CD4-positive, alpha-beta memory T cell (primary cell): ENCODE measurements around the gene MIR17HG. TPM values are rescaled to one million over a fixed set of nuclear protein-coding genes. Genes with fewer than 3 reads are reported as not detected.

Source experiments
- CTCF ChIA-PET: fragments of 350-600 bp; sonication (Branson Sonifier 250); formaldehyde crosslinking; loops from one replicate; lab custom pipeline; 2021; ENCODE audit warnings: inconsistent platforms; ENCODE audit not compliant: partially characterized antibody; lab: Charles Lee
- POLR2A ChIA-PET: fragments of 350-600 bp; sonication (Branson Sonifier 250); formaldehyde crosslinking; loops from one replicate; lab custom pipeline; 2021; ENCODE audit not compliant: partially characterized antibody; lab: Charles Lee
- DNase-seq, 5 donors: peaks; one replicate each; pipeline versions ENCODE4 v3.0.0 to v3.0.0-alpha.2; 2020 to 2022; ENCODE audit warnings: mixed read lengths in 1 of 5
- H3K27ac ChIP-seq: one replicate; pipeline ENCODE4 v1.7.0; 2013; ENCODE audit warnings: low read depth, low read length
- H3K27me3 ChIP-seq: 2 replicates; pipeline ENCODE4 v1.7.0; 2013; ENCODE audit warnings: mild to moderate bottlenecking, low read length, moderate library complexity; ENCODE audit not compliant: insufficient read depth
- H3K36me3 ChIP-seq: 2 replicates; pipeline ENCODE4 v1.7.0; 2013; ENCODE audit warnings: mild to moderate bottlenecking, low read length, moderate library complexity; ENCODE audit not compliant: insufficient read depth
- H3K4me1 ChIP-seq: 2 replicates; pipeline ENCODE4 v1.7.0; 2013; ENCODE audit warnings: mild to moderate bottlenecking, low read length, moderate library complexity; ENCODE audit not compliant: insufficient read depth
- H3K4me3 ChIP-seq, 2 donors: one replicate each; pipeline ENCODE4 v1.7.0; 2013; ENCODE audit warnings: low read length in 2 of 2, mild to moderate bottlenecking in 1 of 2
- H3K9me3 ChIP-seq, 2 donors: one replicate each; pipeline ENCODE4 v1.7.0; 2013; ENCODE audit warnings: low read length in 2 of 2, control low read depth in 1 of 2; ENCODE audit not compliant: control insufficient read depth in 1 of 2
- H3K27ac Mint-ChIP-seq, 7 donors: one replicate each; pipeline ENCODE4 v1.8.0; 2020 to 2021; ENCODE audit warnings: mixed read lengths in 7 of 7, mild to moderate bottlenecking in 6 of 7, inconsistent platforms in 3 of 7, moderate library complexity in 3 of 7
- H3K27me3 Mint-ChIP-seq, 2 donors: one replicate each; pipeline ENCODE4 v1.8.0; 2020 to 2021; ENCODE audit warnings: mixed read lengths in 2 of 2
- H3K36me3 Mint-ChIP-seq, 2 donors: one replicate each; pipeline ENCODE4 v1.8.0; 2020 to 2021; ENCODE audit warnings: mixed read lengths in 2 of 2, inconsistent platforms in 1 of 2, mild to moderate bottlenecking in 1 of 2
- H3K4me1 Mint-ChIP-seq, 4 donors: one replicate each; pipeline ENCODE4 v1.8.0; 2020 to 2021; ENCODE audit warnings: mixed read lengths in 4 of 4, mild to moderate bottlenecking in 1 of 4
- H3K4me3 Mint-ChIP-seq, 8 donors: one replicate each; pipeline ENCODE4 v1.8.0; 2020 to 2021; ENCODE audit warnings: mixed read lengths in 8 of 8, mild to moderate bottlenecking in 7 of 8, moderate library complexity in 6 of 8, inconsistent platforms in 3 of 8
- H3K9me3 Mint-ChIP-seq, 8 donors: one replicate each; pipeline ENCODE4 v1.8.0; 2020 to 2021; ENCODE audit warnings: mixed read lengths in 8 of 8, mild to moderate bottlenecking in 5 of 8, inconsistent platforms in 3 of 8, moderate library complexity in 1 of 8
- intact Hi-C: fragments of 100-400 bp; cut with micrococcal nuclease; formaldehyde crosslinking; loops from one replicate; pipeline ENCODE4 v1.15.1; 2023
- polyA plus RNA-seq, 2 donors: library from polyadenylated mRNA; unstranded; fragments of 300-500 nt; fragmentation: Illumina TruSeq; gene quantifications; one replicate each; pipeline ENCODE4 v1.2.3, GENCODE V29; 2021
- total RNA-seq, 2 experiments: library from RNA; stranded (reverse); gene quantifications; one replicate each; pipeline ENCODE4 v1.2.3, GENCODE V29; 2021

Gene MIR17HG
- total RNA-seq (10 to 100 TPM; 12.7 to 13.2 TPM), polyA plus RNA-seq (under 1 TPM; 0.18 to 0.71 TPM)

DNA sequence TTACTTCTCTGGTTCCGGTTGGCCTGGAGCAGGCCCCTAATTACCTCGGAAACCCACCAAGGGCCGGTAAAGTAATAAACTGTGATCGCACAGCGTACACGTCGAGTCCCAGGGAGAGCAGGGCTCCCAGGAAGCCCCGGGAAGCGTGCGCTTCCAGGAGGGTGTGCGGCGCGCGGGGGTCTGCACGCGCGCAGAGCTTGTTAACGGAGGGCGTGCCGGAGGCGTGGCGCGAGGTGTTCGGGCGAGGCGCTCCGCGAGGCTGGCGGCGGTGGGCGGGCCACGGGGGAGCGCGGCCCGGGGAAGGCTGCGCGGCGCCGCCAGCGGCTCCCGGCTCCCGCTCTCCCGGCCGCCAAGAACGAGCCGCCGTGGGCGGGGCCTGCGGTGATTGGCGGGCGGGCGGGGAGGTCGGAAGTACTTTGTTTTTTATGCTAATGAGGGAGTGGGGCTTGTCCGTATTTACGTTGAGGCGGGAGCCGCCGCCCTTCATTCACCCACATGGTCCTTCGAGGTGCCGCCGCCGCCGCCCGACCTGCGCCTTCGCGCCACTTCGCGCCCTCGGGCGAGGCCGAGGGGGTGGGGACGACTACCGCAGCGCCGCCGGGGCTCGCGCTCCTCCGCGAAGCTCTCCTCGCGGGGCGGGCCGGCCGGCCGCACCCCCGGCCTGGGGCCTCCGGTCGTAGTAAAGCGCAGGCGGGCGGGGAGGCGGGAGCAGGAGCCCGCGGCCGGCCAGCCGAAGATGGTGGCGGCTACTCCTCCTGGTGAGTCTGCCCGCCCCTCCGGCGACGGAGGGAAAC lies at the start of gene MIR17HG:
TSS of gene MIR17HG (plus strand) at position 486 of the 794 bp plus-strand sequence.
- Mint-ChIP-seq H3K27ac (peak within 1 kb of the TSS; percentile 89 to 98 (median 93)), H3K4me3 (peak within 1 kb of the TSS; percentile 92 to 99 (median 94)), H3K36me3 (peaks cover 12 to 34% of the 10 kb centered on the region in 2 donors), H3K4me1 (peaks cover 20 to 40% (median 25%) of the 10 kb centered on the region in 4 donors), H3K27me3 (peaks cover 0 to 4% of the 10 kb centered on the region in 2 donors), H3K9me3 (no peaks in the 10 kb centered on the region)
- H3K27ac ChIP-seq, result peak within 1 kb of the TSS; percentile 64
- peak; percentile 83 to 86 (median 84) for DNase-seq
- peaks cover 17% of the 10 kb centered on the region for H3K36me3 ChIP-seq
- POLR2A ChIA-PET, result interaction anchor here (0.9 to 1.9 kb wide), 6 partner anchors 9 to 51 kb away, joined by 3 to 6 read pairs (median 4); partner anchors contain the start of gene GPC5
- H3K4me1 ChIP-seq, result peaks cover 39% of the 10 kb centered on the region
- peak within 1 kb of the TSS in 1 of 2 donors; percentile 66 for H3K4me3 ChIP-seq
- intact Hi-C loops, result loop anchor here (2.0 kb wide), 1 partner anchor 213 kb away; no protein-coding TSS in a partner anchor
- no peaks in the 10 kb centered on the region for H3K27me3 ChIP-seq
- CTCF ChIA-PET, result interaction anchor here (0.6 to 2.0 kb wide), 2 partner anchors 28 to 34 kb away, joined by 3 to 10 read pairs; no protein-coding TSS in a partner anchor
- H3K9me3 ChIP-seq, result no peaks in the 10 kb centered on the region

DNA sequence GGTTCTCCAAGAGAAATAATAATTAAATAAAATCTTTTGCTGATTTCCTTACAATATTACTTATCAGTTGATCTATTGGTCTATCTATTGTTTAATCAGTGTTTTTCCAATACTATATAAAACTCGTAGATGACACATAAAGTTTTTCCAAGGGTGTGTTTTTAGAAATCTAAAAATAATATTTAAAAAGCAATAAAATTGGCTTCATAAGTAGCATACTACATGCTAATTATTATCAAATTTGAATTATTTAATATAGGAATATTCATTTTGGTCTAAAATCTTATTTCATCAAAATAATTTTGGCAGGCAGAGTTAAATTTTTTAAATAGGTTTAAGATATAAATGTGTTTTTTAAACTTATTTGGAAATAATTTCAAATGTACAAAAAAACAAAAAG lies 49.4 kb upstream of the MIR17HG start:
- peaks cover 2% of the 10 kb centered on the region in 2 donors for H3K27me3 Mint-ChIP-seq
- no peaks in the 10 kb centered on the region for H3K9me3 ChIP-seq
- H3K36me3 ChIP-seq, result no peaks in the 10 kb centered on the region
- H3K27ac Mint-ChIP-seq, result no peak overlapping the region
- no peaks in the 10 kb centered on the region for H3K4me1 ChIP-seq
- H3K4me3 ChIP-seq, result no peak overlapping the region
- intact Hi-C loops, result no loop called here
- no peak overlapping the region for H3K27ac ChIP-seq
- no peaks in the 10 kb centered on the region for H3K36me3 Mint-ChIP-seq
- no peaks in the 10 kb centered on the region for H3K4me1 Mint-ChIP-seq
- DNase-seq, result no peak
- CTCF ChIA-PET, result interaction anchor here (1.0 kb wide), 1 partner anchor 14 kb away, joined by 3 read pairs; no protein-coding TSS in a partner anchor
- no peaks in the 10 kb centered on the region for H3K27me3 ChIP-seq
- H3K4me3 Mint-ChIP-seq, result no peak overlapping the region
- H3K9me3 Mint-ChIP-seq, result no peaks in the 10 kb centered on the region
- POLR2A ChIA-PET, result no interaction called here

DNA sequence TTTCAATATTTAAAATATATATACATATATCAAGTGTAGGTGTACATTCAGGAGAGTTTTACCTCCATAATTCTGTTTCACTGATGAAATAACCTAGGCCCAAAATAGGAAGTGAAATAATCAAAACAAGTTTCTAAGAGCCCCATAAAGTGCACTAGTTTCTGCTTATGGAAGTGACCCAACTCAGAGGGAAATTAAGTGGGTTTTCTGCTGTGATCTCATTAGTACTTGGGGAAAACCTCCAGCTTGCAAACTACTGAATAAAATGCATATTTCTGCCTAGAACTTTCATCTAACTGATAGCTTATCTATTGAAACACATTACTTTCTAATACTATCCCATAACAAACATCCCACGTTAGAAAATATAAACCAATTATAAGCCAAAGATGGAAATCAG lies 45.4 kb upstream of the MIR17HG start:
- POLR2A ChIA-PET, result no interaction called here

DNA sequence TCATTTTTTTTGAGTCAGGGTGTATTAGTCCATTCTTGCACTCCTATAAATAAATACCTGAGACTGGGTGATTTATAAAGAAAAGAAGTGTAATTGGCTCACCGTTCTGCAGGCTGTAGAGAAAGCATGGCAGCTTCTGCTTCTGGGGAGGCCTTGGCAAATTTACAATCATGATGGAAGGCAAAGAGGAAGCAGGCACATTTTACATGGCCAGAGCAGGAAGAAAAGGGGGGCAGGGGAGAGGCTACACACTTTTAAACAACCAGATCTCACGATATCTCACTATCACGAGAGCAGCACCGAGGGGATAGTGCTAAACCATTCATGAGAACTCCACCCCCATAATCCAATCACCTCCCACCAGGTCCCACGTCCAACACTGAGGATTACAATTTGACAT lies 44.5 kb upstream of the MIR17HG start:
- Mint-ChIP-seq H3K4me3 (no peak overlapping the region), H3K27ac (no peak overlapping the region), H3K27me3 (peaks cover 0 to 1% of the 10 kb centered on the region in 2 donors), H3K9me3 (no peaks in the 10 kb centered on the region), H3K4me1 (no peaks in the 10 kb centered on the region), H3K36me3 (no peaks in the 10 kb centered on the region)
- H3K4me3 ChIP-seq, result no peak overlapping the region
- intact Hi-C loops, result no loop called here
- ChIA-PET POLR2A (no interaction called here), CTCF (interaction anchor here (1.2 kb wide), 1 partner anchor 11 kb away, joined by 3 read pairs; no protein-coding TSS in a partner anchor)
- no peaks in the 10 kb centered on the region for H3K9me3 ChIP-seq
- DNase-seq, result no peak
- no peak overlapping the region for H3K27ac ChIP-seq
- no peaks in the 10 kb centered on the region for H3K36me3 ChIP-seq
- H3K27me3 ChIP-seq, result no peaks in the 10 kb centered on the region
- no peaks in the 10 kb centered on the region for H3K4me1 ChIP-seq

More for the DNA sequence above, 45.4 kb upstream of the MIR17HG start:
- H3K9me3 Mint-ChIP-seq, result no peaks in the 10 kb centered on the region
- no peak overlapping the region for H3K4me3 Mint-ChIP-seq
- no peak overlapping the region for H3K27ac Mint-ChIP-seq
- intact Hi-C loops, result no loop called here
- no peak overlapping the region for H3K4me3 ChIP-seq
- CTCF ChIA-PET, result interaction anchor here (1.2 kb wide), 2 partner anchors 9 to 11 kb away, joined by 3 read pairs; no protein-coding TSS in a partner anchor
- no peaks in the 10 kb centered on the region for H3K36me3 Mint-ChIP-seq
- H3K9me3 ChIP-seq, result no peaks in the 10 kb centered on the region
- no peaks in the 10 kb centered on the region for H3K27me3 ChIP-seq
- H3K4me1 Mint-ChIP-seq, result no peaks in the 10 kb centered on the region
- DNase-seq, result no peak
- H3K27ac ChIP-seq, result no peak overlapping the region
- H3K27me3 Mint-ChIP-seq, result no peaks in the 10 kb centered on the region
- no peaks in the 10 kb centered on the region for H3K4me1 ChIP-seq
- no peaks in the 10 kb centered on the region for H3K36me3 ChIP-seq

DNA sequence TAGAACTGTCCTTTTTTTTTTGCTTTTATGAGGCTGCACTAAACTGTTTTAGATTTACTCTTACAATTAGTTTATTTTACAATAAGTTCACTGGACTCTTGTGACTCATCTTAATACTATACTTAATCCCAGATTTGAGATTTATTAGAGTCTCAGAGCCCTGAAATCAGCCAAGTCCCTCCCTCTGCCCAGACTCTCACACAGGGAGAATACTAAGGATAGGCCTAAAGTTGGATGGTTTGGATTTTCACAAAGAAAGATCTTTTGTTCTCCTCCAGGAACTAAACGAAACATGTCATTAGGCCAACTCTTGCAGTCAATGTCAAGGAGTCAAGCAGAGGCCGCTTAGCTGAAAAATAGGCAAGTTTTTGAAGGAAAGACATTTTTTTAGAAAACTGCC lies 42.7 kb upstream of the MIR17HG start:
- H3K9me3 Mint-ChIP-seq, result no peaks in the 10 kb centered on the region
- Histone ChIP-seq H3K27me3 (no peaks in the 10 kb centered on the region), H3K27ac (no peak overlapping the region), H3K4me1 (no peaks in the 10 kb centered on the region), H3K36me3 (no peaks in the 10 kb centered on the region), H3K9me3 (no peaks in the 10 kb centered on the region), H3K4me3 (no peak overlapping the region)
- no peak for DNase-seq
- no peaks in the 10 kb centered on the region for H3K4me1 Mint-ChIP-seq
- intact Hi-C loops, result no loop called here
- no peaks in the 10 kb centered on the region for H3K36me3 Mint-ChIP-seq
- ChIA-PET CTCF (interaction anchor here (1.4 kb wide), 1 partner anchor 8 kb away, joined by 3 read pairs; no protein-coding TSS in a partner anchor), POLR2A (no interaction called here)
- no peak overlapping the region for H3K27ac Mint-ChIP-seq
- no peak overlapping the region for H3K4me3 Mint-ChIP-seq
- peaks cover 0 to 1% of the 10 kb centered on the region in 2 donors for H3K27me3 Mint-ChIP-seq

DNA sequence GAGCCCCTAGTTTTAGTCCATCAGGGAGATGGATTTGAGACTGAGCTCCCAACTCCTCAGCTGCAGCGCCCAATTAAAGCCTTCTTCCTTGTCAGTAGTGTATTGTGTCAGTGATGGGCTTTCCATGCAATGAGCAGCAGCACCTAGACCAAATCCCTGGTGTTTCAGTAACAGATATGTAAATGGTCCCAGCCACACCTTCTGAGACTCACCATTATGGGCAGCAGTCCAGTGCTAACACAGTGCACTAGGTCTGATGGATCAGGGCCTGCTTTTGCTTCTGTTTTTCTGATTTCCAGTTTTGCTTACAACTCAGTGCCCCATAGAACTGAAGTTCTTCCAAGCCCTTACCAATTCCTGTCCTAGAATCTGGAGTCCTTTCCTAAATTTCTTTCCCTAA lies 41.8 kb upstream of the MIR17HG start:
- ChIA-PET CTCF (no interaction called here), POLR2A (no interaction called here)
- peaks cover 0 to 1% of the 10 kb centered on the region in 2 donors for H3K27me3 Mint-ChIP-seq

DNA sequence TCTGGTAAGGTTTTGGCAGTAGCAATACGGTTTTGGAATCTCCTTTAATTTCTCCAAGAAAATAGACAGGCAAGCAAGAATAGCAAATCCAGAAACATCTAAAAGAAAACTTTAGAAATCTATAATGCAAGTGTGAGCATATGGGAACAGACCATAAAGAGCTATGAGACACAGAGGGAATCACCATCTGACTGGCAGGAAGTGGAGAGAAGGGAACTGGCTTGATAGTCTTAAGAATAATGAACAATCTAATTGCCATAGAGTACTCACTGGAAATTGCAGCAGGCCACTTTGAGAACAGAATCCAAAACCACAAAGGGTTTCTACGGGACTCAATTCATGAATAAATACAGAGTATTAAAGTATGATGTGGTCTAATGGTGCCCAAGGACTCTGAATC lies 39.6 kb upstream of the MIR17HG start:
- no peak overlapping the region for H3K27ac Mint-ChIP-seq
- no peak overlapping the region for H3K4me3 Mint-ChIP-seq
- no peak for DNase-seq
- no peaks in the 10 kb centered on the region for H3K36me3 ChIP-seq
- H3K27me3 ChIP-seq, result no peaks in the 10 kb centered on the region
- POLR2A ChIA-PET, result no interaction called here
- peaks cover 0 to under 1% (median 0%) of the 10 kb centered on the region in 4 donors for H3K4me1 Mint-ChIP-seq
- H3K4me1 ChIP-seq, result no peaks in the 10 kb centered on the region
- no peaks in the 10 kb centered on the region for H3K36me3 Mint-ChIP-seq
- H3K9me3 ChIP-seq, result no peaks in the 10 kb centered on the region
- H3K27me3 Mint-ChIP-seq, result peaks cover 2% of the 10 kb centered on the region in 2 donors
- no peak overlapping the region for H3K4me3 ChIP-seq
- intact Hi-C loops, result no loop called here
- no peaks in the 10 kb centered on the region for H3K9me3 Mint-ChIP-seq
- CTCF ChIA-PET, result interaction anchor here (0.7 kb wide), 1 partner anchor 290 kb away, joined by 4 read pairs; no protein-coding TSS in a partner anchor
- H3K27ac ChIP-seq, result no peak overlapping the region

More for the DNA sequence above, 41.8 kb upstream of the MIR17HG start:
- intact Hi-C loops, result no loop called here
- H3K4me3 ChIP-seq, result no peak overlapping the region
- no peaks in the 10 kb centered on the region for H3K9me3 Mint-ChIP-seq
- H3K9me3 ChIP-seq, result no peaks in the 10 kb centered on the region
- no peaks in the 10 kb centered on the region for H3K4me1 Mint-ChIP-seq
- H3K4me1 ChIP-seq, result no peaks in the 10 kb centered on the region
- H3K27ac Mint-ChIP-seq, result no peak overlapping the region
- H3K27me3 ChIP-seq, result no peaks in the 10 kb centered on the region
- H3K27ac ChIP-seq, result no peak overlapping the region
- DNase-seq, result no peak
- no peak overlapping the region for H3K4me3 Mint-ChIP-seq
- H3K36me3 ChIP-seq, result no peaks in the 10 kb centered on the region
- no peaks in the 10 kb centered on the region for H3K36me3 Mint-ChIP-seq
